Stimulated activated CD8-positive, alpha-beta memory T cell treated with anti-CD3 and anti-CD28 coated beads, Interleukin-12 subunit alpha, Interleukin-12 subunit beta, amount 100 ng/mL, for 4 hours (primary cell): Measurements from ENCODE around the gene PIK3C2G.
"Not testable (repeated sequence)": the region's sequence is repeated elsewhere in the genome, so short reads cannot be mapped to it uniquely, and the experiment has no call there.

Experiments used
- DNase-seq: peaks from one replicate; pipeline ENCODE4 v3.0.0-alpha.2; 2020; ENCODE audit warnings: low read depth

PIK3C2G gene

DNA sequence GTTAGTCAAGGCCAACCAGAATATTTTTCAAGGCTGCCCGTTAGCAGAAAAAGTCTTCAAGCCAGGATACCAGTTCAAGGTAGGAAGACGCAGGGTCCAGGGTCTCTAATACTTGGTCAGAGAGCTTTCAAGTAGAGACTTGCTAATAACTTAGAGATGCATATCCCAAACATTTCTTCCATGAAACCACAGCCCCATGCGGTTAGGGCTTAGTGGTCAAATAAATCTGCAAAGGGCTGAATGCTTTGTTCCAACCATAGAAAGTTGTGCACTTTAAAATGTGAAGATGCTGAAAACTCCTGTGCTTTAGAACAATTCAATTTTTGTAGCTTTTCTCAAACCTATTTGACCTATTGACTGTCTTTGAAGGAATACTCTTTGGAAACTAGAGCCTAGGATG is 208.9 kb downstream of the PIK3C2G start:
- DNase-seq: no peak

DNA sequence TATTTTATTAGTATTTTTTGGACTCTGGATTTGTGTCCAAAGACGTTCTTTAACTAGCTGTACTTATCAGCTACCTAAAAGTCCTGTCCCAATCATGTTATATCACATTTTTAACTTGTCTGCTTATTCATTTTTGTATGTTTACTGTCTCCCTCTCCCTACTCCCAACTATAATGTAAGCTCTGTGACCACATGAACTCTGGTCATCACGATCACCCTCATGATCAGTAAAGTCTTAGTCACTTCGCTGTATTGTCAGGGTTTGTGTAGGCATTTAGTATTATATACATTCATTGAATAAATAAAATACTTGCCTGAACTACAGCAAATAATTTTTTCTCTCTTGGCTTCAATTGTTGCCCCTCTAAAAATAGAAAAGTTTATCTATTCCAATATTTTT is 211.0 kb downstream of the PIK3C2G start:
- no peak for DNase-seq

DNA sequence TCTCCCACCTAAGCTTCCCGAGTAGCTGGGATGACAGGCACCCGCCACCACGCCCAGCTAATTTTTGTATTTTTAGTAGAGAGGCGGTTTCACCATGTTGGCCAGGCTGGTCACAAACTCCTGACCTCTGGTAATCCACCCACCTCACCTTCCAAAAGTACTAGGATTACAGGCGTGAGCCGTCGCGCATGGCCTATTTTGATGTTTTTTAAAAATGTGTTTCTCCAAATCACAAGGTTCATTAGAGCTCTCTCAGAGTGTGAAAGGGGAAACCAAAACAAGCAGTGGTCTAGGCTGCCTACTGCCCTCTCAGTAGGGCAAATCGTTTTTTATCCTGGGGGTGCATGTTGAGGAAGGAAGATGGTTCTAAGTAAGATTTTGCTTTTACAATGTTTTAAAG is 211.5 kb downstream of the PIK3C2G start:
- no peak for DNase-seq

DNA sequence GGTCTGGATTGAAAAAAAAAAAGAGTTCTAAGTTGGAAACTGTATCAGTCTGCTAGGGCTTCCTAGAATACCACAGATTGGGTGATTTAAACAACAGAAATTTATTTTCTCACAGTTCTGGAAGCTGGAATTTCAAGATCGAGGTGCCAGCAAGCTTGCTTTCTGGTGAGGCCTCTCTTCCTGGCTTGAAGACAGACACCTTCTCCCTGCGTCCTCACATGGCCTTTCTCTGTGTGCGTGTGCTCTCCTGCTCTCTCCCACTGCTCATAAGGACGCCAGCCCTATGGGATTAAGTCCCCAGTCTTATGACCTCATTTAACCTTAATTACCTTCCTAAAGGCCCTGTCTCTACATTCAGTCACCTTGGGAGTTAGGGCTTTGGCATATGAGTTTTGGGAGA is 215.5 kb downstream of the PIK3C2G start:
- DNase-seq: no peak

DNA sequence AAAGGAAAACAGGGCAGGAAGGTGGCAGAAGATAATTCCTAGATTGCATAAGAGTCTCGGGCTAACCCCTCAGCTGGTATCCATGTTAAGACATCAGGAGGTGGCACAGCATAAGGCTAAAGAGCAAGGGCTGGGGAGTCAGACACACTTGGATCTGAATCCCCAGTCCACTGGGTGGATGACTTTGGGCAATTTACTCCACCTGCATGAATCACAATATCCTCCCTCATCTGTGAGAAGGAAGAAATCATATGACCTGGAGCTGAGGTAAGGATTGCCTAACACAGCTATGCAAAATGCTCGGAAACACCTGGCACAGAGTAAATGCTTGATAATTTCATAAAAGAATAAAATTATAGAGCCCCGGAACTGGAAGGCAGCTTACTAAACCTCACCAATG is 217.9 kb downstream of the PIK3C2G start:
- DNase-seq: no peak

DNA sequence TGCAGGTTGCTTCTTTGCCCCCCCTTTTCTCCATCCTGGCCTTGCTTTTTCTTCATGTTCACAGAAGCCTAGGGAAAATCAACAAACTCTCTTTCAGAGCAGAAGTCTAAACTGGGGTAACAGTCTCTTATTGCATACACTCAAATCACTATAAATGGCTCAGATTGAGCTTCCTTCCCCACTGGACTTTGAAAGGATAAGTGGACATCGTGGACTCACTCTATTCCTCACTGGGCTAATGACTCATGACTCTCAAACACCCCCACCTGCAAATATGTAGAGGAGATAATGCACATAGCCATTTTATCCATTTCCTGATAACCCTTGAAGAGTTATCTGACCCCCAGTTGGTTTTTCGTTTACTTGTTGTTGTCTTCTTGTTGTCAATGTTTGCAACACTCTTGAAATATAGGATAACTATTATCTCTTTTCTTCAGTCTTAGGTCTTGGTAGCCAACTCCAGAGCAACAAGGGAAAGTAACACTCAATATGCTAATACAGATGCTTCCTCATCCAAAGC is 221.3 kb downstream of the PIK3C2G start:
- no peak for DNase-seq

DNA sequence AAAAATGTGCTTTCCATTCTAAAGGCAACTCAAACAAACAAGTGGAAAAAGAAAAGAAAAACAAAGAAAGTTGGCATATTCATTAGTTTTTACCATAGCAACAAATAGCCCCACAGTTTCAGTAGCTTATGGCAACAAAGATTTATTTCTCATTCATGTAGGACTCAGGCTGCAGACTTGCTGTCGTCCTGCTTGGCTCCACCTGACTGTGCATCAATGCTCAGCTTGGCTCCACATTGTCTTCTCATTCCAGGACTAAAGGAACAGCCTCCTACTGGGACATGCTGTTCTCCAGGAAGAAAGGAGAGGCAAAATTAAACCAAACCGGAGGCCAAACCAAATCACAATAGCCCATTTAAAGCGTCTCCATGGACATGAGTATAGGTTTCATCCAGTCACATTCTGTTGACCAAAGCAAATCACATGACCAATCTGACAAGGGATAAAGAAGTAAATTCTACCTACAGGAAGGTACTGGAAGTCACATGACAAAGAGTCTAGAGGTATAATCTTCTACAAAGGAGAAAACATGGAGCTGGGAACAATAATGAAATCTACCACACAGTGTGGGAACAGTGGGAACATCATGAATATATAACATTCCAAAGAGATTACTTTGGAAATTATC is 222.5 kb downstream of the PIK3C2G start:
- DNase-seq: no peak

DNA sequence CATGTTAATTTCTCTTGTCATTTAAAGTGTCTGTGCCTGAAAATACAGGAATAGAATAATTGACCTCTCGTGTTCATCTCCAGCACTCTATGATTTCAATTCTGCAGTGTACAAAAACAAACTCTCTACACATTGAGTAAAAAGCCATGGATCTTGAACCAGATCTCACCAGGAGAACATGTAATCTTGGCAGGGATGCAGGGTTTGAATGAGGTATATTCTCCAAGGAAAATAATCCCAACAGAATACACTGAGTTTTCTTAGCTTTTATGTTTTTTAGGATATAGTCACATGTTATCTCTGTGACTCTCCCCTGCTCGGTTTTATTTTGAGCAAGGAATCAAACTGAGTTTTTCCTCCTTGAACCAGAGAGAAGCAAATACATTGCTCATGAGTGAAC is 224.7 kb downstream of the PIK3C2G start:
- DNase-seq: no peak

DNA sequence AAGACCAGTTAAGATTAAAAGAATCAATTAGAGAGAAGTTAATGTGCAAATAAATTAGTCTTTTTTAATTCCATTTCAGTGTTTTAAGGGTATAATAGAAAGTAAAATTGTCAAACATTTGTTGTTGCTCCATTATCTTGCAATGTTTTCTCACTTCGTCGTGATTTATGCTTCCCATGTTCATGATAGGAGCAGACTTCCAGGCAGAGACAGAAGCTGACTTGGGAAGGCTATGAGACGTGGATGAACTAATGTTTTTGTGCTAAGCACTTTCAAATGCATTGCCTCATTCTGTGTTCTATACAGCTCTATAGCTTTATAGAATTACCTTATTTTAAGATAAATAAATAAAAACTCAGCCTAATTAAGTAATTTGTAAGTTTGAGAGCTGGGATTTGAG is 226.2 kb downstream of the PIK3C2G start:
- DNase-seq: no peak

DNA sequence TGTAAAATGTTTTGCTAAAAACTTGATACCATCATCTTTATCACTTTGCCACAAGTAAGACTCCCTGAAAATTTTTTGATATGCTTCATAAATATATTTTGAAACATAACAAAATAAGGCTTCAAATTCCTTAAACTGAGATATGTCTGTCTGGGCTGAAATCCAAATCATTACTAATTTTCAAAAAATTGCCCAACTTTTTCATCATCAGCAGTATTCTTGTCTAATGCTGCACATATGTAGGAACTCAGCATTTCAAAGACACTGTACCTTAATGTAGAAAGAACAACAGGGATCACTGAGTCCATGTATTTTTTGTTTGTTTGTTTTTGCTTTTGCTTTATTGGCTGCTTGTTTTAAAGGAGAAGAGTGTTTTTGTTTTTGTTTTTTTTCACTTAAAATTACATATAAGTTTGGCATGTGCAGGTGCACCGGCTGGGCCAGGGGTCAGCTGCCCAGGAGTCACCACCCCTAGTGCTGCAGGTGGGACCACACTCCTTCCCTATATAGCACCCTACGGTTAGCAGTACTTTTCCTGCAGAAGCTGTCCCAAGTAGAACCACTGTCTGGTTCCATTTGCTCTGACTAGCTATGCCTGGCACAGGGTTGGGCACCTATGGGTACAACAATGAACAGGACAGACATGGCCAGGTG is 231.2 kb downstream of the PIK3C2G start:
- DNase-seq: no peak

DNA sequence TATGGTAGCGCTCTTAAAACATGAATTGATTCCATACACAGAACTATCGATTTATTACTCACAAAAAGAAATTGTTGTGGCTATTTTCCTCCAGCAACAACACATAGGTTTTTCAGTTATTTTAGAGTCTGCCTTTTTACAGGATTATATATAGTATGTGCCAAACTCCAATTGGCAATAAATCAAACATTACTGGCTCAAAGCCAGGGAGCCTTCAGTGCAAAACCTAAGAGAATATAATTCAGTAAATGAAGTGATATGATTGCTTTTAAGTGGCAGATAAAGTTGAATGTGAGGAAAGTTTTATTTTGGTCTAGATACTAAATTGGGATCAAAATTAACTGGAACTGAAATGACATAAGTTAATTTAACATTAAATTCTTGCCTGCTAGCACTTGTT is 234.8 kb downstream of the PIK3C2G start:
- no peak for DNase-seq

DNA sequence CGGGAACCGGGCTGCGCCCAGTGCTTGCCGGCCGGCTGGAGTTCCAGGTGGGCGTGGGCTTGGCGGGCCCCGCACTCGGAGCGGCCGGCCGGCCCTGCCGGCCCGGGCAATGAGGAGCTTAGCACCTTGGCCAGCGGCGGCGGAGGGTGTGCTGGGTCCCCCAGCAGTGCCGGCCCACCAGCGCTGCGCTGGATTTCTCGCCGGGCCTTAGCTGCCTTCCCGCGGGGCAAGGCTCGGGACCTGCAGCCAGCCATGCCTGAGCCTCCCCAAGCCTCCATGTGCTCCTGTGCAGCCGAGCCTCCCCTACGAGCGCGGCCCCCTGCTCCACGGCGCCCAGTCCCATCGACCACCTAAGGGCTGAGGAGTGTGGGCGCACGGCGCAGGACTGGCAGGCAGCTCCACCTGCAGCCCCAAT is 238.8 kb downstream of the PIK3C2G start:
- DNase-seq: not testable (repeated sequence)

DNA sequence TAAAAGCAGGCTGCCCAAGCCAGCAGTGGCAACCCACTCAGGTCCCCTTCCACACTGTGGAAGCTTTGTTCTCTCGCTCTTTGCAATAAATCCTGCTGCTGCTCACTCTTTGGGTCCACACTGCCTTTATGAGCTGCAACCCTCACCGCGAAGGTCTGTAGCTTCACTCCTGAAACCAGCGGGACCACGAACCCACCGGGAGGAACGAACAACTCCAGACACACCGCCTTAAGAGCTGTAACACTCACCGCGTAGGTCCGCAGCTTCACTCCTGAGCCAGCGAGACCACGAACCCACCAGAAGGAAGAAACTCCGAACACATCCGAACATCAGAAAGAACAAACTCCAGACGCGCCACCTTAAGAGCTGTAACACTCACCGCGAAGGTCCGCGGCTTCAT is 239.4 kb downstream of the PIK3C2G start:
- not testable (repeated sequence) for DNase-seq

DNA sequence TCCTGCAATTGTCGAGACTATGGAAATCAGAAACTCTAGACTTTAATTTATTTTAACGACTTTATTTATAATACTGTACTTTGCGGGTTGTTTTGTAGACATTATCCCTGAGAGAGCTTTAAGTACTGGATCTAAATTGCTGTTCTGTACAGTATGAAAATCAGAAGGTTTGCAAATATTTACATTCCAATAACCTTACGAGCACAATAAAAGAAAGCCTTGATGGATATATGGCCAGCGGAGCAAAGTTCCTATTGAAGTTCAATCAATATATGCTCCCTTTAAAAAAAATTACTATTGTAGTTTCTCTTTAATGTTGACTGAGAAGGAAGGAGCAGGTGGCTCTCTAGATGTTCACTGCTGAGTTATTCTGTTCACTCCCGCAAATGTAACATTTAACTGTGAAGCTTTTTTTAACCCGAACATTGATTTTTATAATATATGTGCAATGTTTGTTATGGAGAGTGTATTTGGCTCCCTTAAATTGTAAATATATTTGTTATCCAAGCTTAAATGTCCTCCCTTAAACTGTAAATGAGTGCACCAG is 241.2 kb downstream of the PIK3C2G start:
- DNase-seq: no peak

DNA sequence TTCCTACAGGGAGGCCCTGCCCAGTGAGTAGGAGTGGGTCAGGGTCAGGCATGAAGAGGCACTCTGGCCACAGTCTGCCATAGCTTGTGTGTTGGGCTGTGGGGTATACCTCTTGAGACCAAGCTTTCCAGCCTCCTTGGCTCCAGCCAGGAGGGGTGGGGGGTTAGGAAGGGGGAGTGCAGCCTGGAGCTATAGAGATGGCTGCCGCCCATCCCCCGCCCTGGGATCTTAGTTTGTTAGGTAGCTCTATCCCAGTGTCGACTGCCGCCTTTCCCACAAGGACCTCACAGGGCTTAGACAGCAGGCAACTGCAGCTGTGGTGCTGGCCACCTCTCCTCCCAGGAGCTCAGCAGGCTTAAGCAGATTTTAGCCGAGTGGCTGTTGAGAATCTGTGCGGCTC is 260.1 kb downstream of the PIK3C2G start:
- no peak for DNase-seq

DNA sequence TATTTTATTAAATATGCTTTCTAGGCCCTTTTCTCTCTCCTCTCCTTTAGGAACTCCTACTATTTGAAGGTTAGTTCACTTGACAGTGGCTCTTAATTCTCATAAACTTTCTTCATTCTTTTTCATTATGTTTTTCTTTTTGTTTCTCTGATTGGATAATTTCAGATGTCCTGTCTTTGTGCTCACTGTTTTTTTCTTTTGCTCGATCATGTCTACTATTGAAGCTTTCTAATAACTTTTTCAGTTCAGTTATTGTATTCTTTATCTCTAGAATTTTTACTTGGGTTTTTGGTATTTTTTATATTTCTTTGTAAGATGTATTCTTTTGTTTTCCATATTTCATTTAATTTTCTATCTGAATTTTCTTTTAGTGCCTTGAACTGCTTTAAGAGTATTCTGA is 261.5 kb downstream of the PIK3C2G start:
- no peak for DNase-seq

DNA sequence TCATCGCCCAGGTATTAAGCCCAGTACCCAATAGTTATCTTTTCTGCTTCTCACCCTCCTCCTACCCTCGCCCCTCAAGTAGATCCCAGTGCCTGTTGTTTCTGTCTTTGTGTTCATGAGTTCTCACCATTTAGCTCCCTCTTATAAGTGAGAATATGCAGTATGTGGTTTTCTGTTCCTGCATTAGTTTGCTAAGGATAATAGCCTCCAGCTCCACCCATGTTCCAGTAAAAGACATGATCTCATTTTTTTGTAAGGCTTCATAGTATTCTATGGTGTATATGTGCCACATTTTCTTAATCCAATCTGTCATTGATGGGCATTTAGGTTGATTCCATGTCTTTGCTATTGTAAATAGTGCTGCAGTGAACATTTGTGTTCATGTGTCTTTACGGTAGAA is 281.2 kb downstream of the PIK3C2G start:
- DNase-seq: not testable (repeated sequence)

DNA sequence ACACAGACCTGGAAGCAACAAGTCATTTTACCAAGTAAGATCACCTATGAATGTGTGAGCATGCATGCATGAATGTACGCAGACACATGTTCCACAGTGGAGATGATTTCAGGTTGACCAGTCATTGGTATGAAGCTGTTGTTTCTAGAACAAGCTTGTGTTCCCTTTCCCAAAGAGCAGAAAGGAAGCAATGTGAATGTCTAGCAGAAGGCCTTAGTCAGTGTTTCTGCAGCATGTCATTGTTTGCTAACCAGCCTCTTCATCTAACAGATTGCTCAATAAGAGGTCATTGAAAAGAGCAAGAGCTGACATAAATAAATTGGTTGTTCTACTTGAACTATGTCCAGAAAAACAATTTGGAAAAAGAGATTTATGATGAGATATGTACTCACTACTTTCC is 285.1 kb downstream of the PIK3C2G start:
- DNase-seq: no peak

DNA sequence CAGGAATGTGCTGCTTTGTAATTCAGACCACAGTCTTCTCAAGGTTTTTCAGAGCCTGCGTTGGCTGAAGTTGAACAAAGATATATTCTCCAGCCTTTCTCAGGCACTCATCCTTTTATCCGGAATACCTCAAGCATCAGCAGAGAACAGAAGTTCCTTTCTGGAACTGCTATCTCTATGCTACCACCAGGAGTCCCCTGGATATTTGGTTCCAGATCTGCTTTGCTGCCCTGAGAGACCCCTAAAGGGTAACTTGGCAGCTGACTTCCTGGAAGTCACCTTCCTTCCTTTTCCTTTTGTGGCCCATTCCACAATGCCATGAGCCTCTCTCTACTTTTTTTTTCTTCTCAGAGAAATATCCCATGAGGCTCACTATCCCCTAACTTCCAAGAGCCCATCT is 288.3 kb downstream of the PIK3C2G start:
- DNase-seq: no peak

DNA sequence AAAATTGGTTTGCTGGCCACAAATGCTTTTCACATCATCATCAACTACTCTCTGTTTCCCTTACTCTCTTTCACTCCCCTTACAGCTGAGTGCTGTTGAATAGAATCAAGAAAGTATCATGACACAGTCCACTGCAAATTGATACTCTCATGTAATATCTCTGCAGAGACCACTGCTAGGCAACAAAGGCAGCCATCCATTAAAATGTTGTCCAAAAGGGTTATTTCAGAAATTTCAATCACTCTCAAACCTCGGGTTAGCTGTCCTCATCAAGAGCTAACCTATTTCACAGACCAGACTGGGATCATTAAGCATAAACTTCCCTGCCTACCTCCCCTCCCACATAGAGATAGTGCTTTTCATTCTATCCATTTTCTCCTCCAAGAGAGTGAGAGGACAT is 289.8 kb downstream of the PIK3C2G start:
- DNase-seq: no peak

DNA sequence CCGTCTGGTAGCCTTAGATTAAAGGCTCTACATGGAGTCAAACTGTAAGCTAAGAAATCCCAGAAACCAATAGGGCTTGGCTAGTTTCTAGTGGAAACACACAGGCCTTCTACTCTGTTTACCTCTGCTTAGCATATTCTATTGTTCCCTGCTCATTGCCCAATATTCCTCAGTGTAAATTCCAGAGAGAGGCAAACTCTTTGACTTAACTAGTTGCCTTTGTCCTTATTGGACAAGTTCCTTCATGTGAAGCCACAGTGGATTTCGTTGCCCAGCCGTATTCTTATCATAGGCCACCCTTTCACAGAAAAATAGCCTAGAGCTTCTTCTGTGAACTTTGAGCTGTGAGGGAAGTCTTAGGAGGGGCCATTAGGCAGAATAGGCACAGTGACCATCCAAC is 290.4 kb downstream of the PIK3C2G start:
- no peak for DNase-seq

DNA sequence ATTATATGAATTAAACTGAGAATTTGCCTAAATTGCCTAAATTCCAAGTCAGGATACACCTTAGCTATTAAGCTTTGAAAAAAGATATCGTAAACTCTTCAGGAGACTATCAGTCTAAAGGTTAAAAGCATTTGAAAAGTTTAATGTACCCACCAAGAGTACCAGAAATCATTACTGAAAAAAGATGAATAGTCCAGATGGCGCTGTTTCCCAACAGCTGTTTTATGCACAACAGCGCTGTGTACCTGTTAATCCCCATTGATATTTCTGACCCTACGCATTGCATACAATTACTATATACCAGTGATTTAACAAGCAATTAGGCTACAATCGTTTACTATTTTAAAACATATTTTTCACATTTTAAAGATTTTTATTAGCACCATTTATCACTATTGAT is 291.5 kb downstream of the PIK3C2G start:
- DNase-seq: no peak

DNA sequence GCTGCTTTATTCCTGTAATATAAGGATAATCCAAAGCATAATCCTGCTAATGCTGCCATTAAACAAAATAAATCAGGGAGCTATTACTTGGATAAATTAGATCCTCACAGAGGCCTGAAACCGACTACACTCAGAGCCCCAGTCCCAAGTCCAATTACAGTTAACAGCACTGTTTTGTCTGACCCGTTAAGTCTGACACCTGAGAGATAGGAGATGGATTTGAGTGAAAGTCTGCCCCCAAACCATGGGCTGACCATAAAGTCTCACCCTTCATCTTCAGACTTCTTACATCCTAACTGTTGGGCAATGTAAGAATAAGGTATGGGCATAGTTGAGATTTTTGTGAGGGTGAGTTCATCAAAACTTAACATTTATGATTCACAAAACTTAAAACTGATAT is 294.8 kb downstream of the PIK3C2G start:
- no peak for DNase-seq

DNA sequence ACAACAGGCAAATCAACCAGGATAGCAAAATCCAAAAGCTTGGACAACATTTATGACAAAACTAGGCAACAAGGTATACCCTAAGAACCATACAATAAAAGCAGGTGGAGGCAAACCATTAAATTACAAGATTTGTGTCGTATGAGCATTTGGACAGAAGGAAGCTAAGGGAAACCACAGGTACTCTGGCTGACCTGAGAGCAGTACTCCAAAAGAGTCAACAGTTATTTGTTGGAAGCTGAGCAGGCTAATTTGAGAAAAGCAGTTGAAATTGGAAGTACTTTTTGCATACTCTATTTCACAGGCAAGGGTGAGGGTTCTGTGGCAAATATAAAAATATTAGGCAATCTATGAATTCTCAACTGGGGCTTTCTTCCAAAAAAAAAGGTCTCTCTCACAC is 297.9 kb downstream of the PIK3C2G start:
- no peak for DNase-seq
